ENCODE results near the gene REXO1.
"Not testable (repeated sequence)": the region's sequence is repeated elsewhere in the genome, so short reads cannot be mapped to it uniquely, and the experiment has no call there.

The REXO1 gene

GRCh38 chr19:1813192-1814182 is 34.8 kb downstream of the REXO1 start:
- no peak for DNase-seq

DNA sequence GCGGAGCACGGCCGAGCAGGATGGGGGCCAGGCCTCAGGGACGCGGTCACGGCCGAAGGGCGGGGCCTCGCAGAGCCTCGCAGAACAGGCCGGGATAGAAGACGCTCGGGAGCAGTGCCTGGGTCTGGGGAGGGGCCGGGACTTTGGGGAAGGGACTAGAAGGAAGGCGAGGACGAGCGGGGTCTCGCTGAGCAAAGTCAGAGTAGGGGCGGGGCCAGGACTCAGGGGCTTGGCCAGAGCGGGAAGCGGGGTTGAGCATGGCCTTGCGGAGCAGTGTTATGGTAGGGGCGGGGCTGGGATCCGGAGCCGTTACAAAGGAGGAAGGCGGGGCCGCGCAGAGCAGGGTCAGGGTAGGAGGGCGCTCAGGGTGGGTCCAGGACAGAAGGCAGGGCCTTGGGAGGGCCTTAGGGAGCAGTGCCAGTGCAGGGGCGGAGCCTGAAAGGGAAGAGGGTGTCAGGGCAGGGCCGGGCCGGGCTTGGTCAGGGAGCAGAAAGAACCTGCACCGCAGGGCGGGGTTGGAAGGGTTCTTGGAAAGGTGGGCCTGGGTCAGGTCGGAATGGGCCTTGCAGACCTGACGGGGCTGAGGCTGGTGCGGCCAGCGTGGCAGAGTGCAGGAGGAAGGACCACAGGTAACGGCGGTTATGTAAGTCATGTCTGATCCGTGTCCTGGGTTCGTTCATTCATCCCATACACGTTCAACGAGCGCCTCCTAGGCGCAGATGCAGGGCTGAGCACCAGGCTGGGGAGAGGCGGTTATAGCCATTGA is 35.7 kb downstream of the REXO1 start:
- DNase-seq, result peak; percentile 97 to 98 (median 98)

DNA sequence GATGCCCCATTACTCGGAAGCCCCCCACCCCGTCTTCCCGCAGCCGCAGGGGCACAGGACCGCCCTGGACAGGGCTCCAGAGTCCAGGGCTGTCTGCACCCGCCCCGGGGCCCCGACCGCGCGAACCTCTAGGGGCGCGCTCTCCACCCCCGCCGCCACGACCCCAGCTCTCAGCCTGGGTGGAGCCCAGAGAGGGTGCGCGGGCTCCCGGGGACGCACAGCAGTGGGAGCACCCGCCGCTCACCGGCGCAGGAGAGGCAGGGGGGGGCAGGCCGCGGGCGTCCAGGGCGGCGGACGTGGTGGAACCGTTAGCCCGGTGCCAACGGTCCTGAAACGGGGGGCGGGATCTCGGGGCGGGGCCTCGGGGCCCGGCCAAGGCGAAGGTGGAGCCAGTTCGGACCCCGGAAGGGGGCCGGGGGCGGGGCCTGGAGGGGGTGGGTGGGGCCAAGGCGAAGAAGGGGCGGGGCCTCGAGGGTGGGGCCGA is 36.3 kb downstream of the REXO1 start, which contains the start of gene ATP8B3:
Gene ATP8B3 (minus strand): TSS at position 335 of the 484 bp plus-strand sequence. CDS start 540 bp downstream, outside the sequence.
- DNase-seq, result no peak

DNA sequence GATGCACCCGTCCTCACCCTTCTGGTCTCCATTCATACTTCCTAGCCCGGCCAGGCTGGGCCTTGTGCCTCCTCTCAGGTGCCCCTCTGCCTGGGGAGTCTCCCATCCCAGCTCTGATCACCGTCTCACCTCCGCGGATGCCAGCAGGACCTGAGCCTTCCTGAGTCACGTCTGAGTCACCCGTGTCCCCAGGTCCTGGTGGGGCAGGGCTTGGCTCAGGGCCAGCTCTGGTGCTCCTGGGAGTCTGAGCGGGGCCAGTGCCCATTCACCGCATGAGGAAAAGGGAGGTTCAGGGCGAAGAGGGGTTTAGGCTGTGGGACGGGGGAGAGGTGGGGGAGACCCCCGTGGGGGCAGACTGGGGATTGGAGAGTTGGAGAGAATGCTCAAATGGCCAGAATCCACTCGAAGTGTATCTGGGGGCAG is 36.8 kb downstream of the REXO1 start:
- peak in 2 of 4 experiments; percentile 12 to 19 for DNase-seq

DNA sequence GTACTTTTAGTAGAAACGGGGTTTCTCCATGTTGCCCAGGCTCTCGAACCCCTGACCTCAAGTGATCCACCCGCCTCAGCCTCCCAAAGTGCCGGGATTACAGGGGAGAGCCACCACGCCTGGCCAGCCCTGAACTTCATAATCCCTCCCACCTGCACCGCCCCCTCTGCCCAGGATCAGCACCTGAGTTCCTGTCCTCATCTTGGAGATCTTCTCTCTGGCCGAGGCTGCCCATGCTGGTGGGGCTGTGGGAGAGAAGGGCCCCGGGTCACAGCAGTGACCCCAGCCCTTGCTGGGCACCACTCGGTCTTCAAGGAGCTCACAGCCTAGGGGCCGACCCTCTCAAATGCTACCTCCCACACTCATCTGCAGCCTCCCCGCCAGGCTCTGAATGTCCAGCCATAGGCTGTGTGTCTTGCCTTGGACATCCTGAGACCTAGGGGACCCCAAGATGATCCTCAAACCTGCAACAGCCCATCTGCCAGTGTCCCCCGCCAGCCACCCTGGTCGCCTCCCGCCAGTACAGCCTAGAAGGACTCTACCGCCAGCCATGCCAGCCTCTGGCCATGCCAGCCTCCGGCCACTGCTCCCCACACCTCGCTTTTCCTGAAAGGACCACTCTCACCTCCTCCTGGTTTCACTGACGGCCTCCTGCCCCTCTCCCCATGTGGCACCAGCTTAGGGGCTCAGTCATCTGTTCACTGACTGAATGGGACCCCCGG is 37.7 kb downstream of the REXO1 start:
- DNase-seq, result no peak

GRCh38 chr19:1809678-1810077 is 38.6 kb downstream of the REXO1 start:
- no peak for DNase-seq

DNA sequence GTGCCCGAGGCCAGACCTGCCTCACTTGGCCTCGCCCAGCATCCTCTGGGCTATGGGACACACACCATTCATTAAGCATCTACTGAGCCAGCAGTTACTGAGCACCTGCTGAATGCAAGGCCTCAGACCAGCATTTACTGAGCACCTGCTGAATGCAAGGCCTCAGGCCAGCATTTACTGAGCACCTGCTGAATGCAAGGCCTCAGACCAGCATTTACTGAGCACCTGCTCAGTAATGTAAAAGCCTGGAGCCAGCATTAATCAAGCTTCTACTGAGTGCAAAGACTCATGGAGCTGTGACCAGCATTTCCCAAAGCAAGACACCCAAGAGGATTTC is 39.9 kb downstream of the REXO1 start:
- DNase-seq, result no peak

GRCh38 chr19:1807695-1808394 is 40.4 kb downstream of the REXO1 start:
- DNase-seq, result no peak

DNA sequence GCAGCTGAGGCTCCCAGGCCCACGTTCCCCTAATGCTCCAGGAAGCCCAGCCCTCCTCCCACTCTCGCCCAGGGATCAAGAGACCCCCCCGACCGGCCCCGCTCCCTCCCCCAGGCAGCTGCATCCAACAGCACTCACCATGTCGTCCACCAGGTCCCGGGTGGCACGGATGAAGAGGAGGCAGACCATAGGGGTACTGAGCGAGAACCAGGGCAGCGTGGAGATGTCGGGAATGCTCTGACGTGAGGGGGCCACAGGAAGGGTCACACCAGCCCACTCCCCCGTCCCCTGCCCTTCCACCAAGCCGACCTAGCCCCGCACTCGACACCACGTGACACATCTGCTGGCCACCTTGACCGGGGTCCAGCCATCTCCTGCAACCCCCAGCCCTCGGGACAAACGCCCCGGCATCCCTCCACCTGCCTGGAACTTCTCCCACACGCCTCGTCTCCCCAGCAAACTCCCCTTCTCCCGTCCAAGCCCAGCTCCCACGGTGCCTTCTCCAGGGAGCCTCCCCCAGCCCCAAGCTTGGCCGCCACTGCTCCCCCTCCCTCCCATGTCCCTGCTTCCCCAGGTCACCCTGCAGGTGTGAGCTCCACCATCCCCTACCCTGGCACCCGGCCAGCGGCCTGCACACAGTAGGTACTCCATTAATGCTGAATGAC is 41.1 kb downstream of the REXO1 start:
- no peak for DNase-seq

DNA sequence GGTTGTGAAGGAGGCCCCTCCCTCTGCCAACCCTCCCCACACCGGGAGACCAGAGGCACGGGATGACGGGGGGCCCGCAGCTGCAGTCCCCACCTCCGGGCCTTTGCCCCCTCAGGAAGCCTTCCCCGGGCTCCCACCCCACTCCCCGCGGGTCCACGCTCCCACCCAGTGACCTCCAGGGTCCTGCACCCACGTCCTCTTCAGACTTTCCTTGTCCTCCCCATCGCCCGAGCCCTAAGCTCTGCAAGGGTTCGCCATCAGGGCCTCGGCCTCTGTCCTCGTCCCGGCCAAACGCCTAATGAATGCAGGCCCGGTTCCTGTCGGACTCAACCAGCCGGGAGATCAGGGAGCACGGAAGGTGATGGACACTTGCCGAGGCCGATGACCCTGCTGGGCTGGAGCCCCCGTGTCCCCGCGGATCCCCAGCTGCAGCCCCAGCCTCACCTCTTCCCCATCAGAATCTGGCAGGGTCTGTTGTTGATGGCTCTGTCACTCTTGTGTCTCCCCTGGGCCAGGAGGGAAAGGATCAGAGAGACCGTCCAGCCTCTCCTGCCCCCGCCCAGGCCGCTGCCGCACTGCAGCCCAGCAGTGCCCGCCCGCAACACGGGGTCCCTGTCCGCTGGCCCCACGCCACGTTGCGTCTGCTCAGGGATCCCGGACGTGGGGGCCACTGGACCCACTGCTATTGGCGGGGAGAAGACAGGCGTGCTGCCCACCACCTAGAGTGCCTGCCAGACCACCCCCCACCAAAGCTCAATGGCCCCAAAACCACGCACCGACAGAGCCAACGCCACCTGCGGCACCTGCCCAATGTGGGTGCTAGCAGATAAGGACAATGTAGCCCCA is 41.9 kb downstream of the REXO1 start:
- no peak for DNase-seq

DNA sequence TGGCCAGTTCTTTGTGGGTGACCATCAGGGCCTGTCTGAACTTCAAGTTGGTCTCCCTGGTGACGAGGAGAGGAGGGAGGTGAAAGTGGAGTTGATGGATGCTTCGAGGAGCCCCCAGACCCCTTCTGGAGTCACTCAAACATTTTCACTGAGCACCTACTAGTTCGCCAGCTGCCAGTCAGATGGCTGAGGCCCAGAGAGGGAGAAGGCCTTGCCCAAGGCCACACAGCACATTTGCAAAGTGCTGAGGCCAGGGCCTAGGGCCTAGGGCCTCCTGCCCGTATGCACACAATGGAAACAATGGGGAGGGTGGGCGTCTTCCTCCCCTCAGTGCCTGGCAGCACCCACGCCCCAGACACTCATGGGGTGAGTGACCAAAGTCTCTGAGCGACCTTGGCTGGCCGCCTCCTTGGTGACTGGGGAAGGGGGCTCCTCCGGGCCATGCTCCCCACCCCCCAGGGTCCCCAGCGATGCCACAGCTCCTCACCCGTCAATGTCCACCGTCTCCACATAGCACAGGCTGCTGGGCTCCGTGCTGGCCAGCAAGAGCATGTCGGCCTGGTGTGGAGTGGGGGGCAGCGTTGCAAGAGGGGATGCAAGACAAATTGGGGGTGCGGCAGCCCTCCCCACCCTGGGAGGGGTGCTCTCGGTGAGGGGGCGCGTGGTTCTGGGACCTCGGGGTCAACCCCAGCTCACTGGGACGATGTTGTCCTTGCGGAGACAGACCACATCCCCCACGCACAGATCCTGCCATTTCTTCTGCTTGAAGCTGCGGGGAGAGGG is 42.7 kb downstream of the REXO1 start:
- DNase-seq, result no peak

GRCh38 chr19:1804858-1805257 is 43.4 kb downstream of the REXO1 start:
- no peak for DNase-seq

- DNase-seq, result no peak
Observed at GRCh38 chr19:1799695-1800342, 48.5 kb downstream of the REXO1 start.

- DNase-seq, result not testable (repeated sequence)
Observed at GRCh38 chr19:1797313-1797712, 51.0 kb downstream of the REXO1 start.

DNA sequence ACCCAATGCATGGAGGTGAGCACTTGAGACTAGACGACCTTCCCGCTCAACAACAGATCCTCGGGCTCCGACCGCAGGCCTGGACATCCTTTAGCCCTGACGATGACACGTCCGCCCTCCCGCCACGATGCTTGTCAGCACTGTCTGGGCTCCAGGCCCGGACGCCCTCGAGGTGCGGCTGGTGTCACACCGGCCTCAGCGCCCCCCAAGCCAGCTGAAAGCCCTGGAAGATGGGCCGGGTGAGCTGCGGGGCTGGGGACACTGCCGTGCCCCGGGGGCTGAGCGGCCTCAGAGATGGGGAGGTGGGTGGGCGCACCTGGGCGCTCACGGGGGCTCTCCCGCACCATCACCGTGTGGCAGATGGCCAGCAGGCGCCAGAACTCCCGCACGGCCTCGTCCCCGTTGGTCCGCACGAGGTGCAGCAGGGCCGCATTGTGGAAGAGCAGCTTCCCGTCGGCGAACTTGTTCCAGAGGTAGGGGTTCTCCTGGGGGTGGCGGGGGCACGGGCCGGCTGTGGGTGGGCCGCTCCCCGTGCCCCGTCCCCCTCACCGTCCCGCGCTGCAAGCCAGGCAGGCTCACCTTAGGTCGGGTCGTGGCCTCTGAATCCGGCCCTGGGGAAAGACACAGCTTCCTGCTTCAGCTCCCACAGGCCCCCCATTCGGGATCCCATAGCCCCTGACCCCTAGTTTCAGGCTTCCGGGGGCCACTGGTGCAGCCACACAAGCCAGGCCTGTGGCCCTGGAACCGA is 51.7 kb downstream of the REXO1 start:
- DNase-seq, result no peak

GRCh38 chr19:1794424-1795172 is 53.7 kb downstream of the REXO1 start:
- DNase-seq, result no peak

DNA sequence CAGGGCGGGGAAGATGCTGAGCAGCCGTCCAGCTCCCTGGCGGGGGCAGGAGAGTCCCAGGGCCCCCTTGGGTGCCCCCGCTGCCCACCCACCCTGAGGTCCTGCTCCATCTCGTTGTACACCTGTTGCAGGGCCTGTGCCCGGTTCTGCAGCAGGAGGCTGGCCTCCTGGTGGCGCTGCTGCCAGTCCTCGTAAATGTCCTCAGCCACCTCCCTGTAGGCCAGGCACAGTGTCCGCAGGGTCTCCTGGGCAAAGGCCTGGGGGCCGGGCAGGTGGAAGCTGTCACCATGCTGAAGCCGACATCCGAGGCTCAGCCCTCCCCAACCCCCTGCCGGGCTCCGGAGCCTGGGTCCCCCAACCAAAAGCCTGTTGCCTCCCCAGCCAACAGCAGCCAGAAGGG is 56.4 kb downstream of the REXO1 start:
- no peak for DNase-seq

Measured in suppressor macrophage (primary cell).